ENCODE results near the gene CCDC186. TPM values are rescaled to one million over a fixed set of nuclear protein-coding genes. Genes with fewer than 3 reads are reported as not detected.

Gene CCDC186
- total RNA-seq, 1 donor from 2014 or later: 15.7 TPM

DNA sequence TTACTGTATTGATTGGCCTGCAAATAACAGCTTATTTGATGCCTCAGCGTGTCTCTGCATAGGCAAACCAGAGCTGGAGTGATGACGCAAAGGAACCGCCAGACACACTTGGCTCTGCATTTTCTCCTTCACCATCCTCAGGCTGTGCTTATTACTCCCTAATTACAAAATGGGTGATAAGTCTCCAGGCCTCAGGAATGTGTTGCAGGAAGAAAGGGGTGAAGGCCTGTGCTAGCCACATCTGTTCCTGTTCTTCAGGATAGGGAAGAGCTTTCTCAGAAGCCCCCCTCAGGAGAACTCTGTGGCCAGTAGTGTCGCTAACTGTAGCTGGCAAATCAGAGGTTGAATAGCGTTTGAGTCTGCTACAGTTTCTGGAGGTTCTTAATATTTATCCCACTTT is 10.3 kb upstream of the CCDC186 start:
- Mint-ChIP-seq H3K27ac (ENCODE audit: unreplicated experiment) (no peak overlapping the region), H3K36me3 (ENCODE audit: unreplicated experiment) (no peaks in the 10 kb centered on the region), H3K27me3 (ENCODE audit: unreplicated experiment) (peaks cover 1% of the 10 kb centered on the region), H3K4me1 (ENCODE audit: low read depth, unreplicated experiment) (no peaks in the 10 kb centered on the region), H3K4me3 (ENCODE audit: unreplicated experiment) (no peak overlapping the region), H3K9me3 (ENCODE audit: unreplicated experiment) (peaks cover 2% of the 10 kb centered on the region)
- no peak for DNase-seq
- TF ChIP-seq, protein P1, sequence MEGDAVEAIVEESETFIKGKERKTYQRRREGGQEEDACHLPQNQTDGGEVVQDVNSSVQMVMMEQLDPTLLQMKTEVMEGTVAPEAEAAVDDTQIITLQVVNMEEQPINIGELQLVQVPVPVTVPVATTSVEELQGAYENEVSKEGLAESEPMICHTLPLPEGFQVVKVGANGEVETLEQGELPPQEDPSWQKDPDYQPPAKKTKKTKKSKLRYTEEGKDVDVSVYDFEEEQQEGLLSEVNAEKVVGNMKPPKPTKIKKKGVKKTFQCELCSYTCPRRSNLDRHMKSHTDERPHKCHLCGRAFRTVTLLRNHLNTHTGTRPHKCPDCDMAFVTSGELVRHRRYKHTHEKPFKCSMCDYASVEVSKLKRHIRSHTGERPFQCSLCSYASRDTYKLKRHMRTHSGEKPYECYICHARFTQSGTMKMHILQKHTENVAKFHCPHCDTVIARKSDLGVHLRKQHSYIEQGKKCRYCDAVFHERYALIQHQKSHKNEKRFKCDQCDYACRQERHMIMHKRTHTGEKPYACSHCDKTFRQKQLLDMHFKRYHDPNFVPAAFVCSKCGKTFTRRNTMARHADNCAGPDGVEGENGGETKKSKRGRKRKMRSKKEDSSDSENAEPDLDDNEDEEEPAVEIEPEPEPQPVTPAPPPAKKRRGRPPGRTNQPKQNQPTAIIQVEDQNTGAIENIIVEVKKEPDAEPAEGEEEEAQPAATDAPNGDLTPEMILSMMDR (IDR thresholded peaks at IDR 0.05; ENCODE audit: partially characterized antibody, unreplicated experiment): no peak

DNA sequence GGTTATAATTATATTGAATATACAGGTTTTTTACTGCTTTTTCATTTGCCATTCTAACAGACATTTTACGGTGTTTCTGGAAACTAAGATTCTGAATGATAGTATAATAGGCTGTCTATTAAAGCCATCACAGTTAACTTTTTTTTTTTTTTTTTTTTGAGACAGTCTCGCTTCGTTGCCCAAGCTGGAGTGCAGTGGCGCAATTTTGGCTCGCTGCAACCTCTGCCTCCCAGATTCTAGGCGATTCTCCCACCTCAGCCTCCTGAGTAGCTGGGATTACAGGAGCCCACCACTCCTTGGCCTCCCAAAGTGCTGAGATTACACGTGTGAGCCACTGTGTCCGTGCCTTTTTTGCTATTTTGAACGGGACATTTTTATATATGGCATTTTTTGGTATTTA is 9.6 kb upstream of the CCDC186 start:
- DNase-seq: no peak
- no peaks in the 10 kb centered on the region for H3K4me1 Mint-ChIP-seq (ENCODE audit: low read depth, unreplicated experiment)
- no peak overlapping the region for H3K4me3 Mint-ChIP-seq (ENCODE audit: unreplicated experiment)
- no peak overlapping the region for H3K27ac Mint-ChIP-seq (ENCODE audit: unreplicated experiment)
- TF ChIP-seq, protein P1 (IDR thresholded peaks at IDR 0.05; ENCODE audit: partially characterized antibody, unreplicated experiment): no peak
- no peaks in the 10 kb centered on the region for H3K36me3 Mint-ChIP-seq (ENCODE audit: unreplicated experiment)
- H3K9me3 Mint-ChIP-seq (ENCODE audit: unreplicated experiment): peaks cover 5% of the 10 kb centered on the region
- H3K27me3 Mint-ChIP-seq (ENCODE audit: unreplicated experiment): peaks cover 2% of the 10 kb centered on the region

DNA sequence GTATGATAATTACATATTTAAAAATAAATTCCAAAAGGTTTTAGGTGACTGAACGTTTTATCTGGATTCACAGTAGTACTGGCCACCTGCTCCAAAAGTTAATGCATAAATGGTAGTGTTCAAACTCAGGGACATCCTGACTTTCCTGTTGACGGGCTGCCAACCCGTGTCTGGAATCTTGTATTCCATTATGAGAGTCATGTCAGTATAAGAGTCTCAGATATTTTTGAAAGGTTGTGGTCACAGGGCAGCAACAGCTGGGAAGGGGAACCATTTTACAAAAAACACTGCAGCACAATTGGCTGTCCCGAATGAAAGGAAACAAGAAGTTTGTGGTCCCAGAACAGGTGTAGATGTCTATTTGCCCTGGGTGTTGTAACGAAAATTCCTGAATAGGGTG is 8.0 kb upstream of the CCDC186 start:
- DNase-seq: no peak
- Mint-ChIP-seq H3K4me1 (ENCODE audit: low read depth, unreplicated experiment) (no peaks in the 10 kb centered on the region), H3K27ac (ENCODE audit: unreplicated experiment) (no peak overlapping the region), H3K4me3 (ENCODE audit: unreplicated experiment) (no peak overlapping the region), H3K36me3 (ENCODE audit: unreplicated experiment) (no peaks in the 10 kb centered on the region), H3K27me3 (ENCODE audit: unreplicated experiment) (peaks cover 2% of the 10 kb centered on the region), H3K9me3 (ENCODE audit: unreplicated experiment) (peaks cover 5% of the 10 kb centered on the region)
- TF ChIP-seq, protein P1 (IDR thresholded peaks at IDR 0.05; ENCODE audit: partially characterized antibody, unreplicated experiment): no peak

DNA sequence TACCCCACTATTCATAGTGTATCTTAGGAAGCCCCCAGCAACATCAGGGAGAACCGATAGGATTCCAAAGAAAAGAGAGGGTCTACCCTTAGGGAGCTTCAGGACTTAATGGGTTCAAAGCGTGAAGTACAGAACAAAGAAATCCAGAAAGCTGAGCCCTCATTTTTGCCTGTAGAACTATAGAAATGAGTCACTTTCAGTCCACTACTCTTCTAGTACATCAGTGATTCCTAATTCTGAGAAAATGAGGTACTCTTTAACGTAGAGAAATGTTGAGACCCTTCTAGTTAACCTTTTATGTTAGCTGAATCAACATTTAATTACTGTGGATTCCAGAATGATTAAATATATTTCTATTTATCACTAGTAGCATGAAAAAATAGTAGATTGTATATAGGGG is 6.9 kb upstream of the CCDC186 start:
- Mint-ChIP-seq H3K36me3 (ENCODE audit: unreplicated experiment) (no peaks in the 10 kb centered on the region), H3K27me3 (ENCODE audit: unreplicated experiment) (peaks cover 3% of the 10 kb centered on the region), H3K4me1 (ENCODE audit: low read depth, unreplicated experiment) (no peaks in the 10 kb centered on the region), H3K4me3 (ENCODE audit: unreplicated experiment) (no peak overlapping the region), H3K27ac (ENCODE audit: unreplicated experiment) (no peak overlapping the region), H3K9me3 (ENCODE audit: unreplicated experiment) (peaks cover 5% of the 10 kb centered on the region)
- TF ChIP-seq, protein P1 (IDR thresholded peaks at IDR 0.05; ENCODE audit: partially characterized antibody, unreplicated experiment): no peak
- no peak for DNase-seq

DNA sequence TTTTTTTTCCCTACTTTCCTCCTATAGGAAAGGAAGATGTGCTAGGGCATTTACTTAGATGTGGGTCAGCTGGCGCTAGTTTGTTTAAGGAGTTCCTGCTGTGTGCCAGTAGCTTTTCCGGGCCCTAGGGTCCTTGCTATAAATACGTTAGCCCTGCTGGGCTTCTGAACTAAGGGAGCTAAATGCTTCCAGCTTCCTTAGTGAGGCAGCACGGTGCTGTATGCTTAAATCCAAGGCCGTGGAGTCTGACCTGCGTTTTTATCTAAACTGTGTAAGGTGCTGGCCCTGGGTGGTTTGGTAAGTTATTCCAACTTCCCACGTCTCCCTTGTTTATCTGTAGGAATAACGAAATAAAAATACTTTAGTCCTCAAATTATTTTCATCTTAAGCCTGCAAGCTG is 5.7 kb upstream of the CCDC186 start:
- H3K27me3 Mint-ChIP-seq (ENCODE audit: unreplicated experiment): peaks cover 4% of the 10 kb centered on the region
- H3K27ac Mint-ChIP-seq (ENCODE audit: unreplicated experiment): no peak overlapping the region
- no peak overlapping the region for H3K4me3 Mint-ChIP-seq (ENCODE audit: unreplicated experiment)
- DNase-seq: no peak
- H3K4me1 Mint-ChIP-seq (ENCODE audit: low read depth, unreplicated experiment): no peaks in the 10 kb centered on the region
- peaks cover 5% of the 10 kb centered on the region for H3K9me3 Mint-ChIP-seq (ENCODE audit: unreplicated experiment)
- TF ChIP-seq, protein P1 (IDR thresholded peaks at IDR 0.05; ENCODE audit: partially characterized antibody, unreplicated experiment): no peak
- H3K36me3 Mint-ChIP-seq (ENCODE audit: unreplicated experiment): no peaks in the 10 kb centered on the region
